ENCODE measurements around the gene DNA2.

DNA2 gene

GRCh38 chr10:68366600-68366999, 105.2 kb downstream of the DNA2 start:
- H3K9me3 ChIP-seq (ENCODE audit: control insufficient read depth in 1 of 2, low read length in 2 of 2) = peaks cover under 1 to 3% of the 10 kb centered on the region in 2 donors
- H3K4me3 ChIP-seq (ENCODE audit: low read depth in 1 of 2, low read length in 2 of 2) = no peak overlapping the region
- H3K36me3 ChIP-seq (ENCODE audit: control insufficient read depth in 1 of 2, insufficient read depth in 2 of 2, low read length in 2 of 2) = peaks cover 3 to 16% of the 10 kb centered on the region in 2 donors
- H3K9ac ChIP-seq (ENCODE audit: low read depth in 1 of 2, low read length in 2 of 2) = no peak overlapping the region
- no peaks in the 10 kb centered on the region for H3K4me1 ChIP-seq (ENCODE audit: control insufficient read depth in 1 of 2, insufficient read depth in 2 of 2, low read length in 2 of 2)
- no peak overlapping the region for H3K27ac ChIP-seq (ENCODE audit: low read depth, low read length)
- H3K27me3 ChIP-seq (ENCODE audit: control insufficient read depth in 1 of 2, insufficient read depth in 2 of 2, low read length in 2 of 2) = no peaks in the 10 kb centered on the region

GRCh38 chr10:68365611-68366010, 106.2 kb downstream of the DNA2 start:
- H3K4me3 ChIP-seq (ENCODE audit: low read depth in 1 of 2, low read length in 2 of 2) = no peak overlapping the region
- no peaks in the 10 kb centered on the region for H3K9me3 ChIP-seq (ENCODE audit: control insufficient read depth in 1 of 2, low read length in 2 of 2)
- H3K27ac ChIP-seq (ENCODE audit: low read depth, low read length) = no peak overlapping the region
- H3K27me3 ChIP-seq (ENCODE audit: control insufficient read depth in 1 of 2, insufficient read depth in 2 of 2, low read length in 2 of 2) = no peaks in the 10 kb centered on the region
- H3K4me1 ChIP-seq (ENCODE audit: control insufficient read depth in 1 of 2, insufficient read depth in 2 of 2, low read length in 2 of 2) = no peaks in the 10 kb centered on the region
- no peak overlapping the region for H3K9ac ChIP-seq (ENCODE audit: low read depth in 1 of 2, low read length in 2 of 2)
- peaks cover 3 to 18% of the 10 kb centered on the region in 2 donors for H3K36me3 ChIP-seq (ENCODE audit: control insufficient read depth in 1 of 2, insufficient read depth in 2 of 2, low read length in 2 of 2)

GRCh38 chr10:68364101-68364886, 107.5 kb downstream of the DNA2 start:
- H3K4me1 ChIP-seq (ENCODE audit: control insufficient read depth in 1 of 2, insufficient read depth in 2 of 2, low read length in 2 of 2) = no peaks in the 10 kb centered on the region
- no peak overlapping the region for H3K27ac ChIP-seq (ENCODE audit: low read depth, low read length)
- H3K36me3 ChIP-seq (ENCODE audit: control insufficient read depth in 1 of 2, insufficient read depth in 2 of 2, low read length in 2 of 2) = peaks cover 3 to 18% of the 10 kb centered on the region in 2 donors
- no peaks in the 10 kb centered on the region for H3K9me3 ChIP-seq (ENCODE audit: control insufficient read depth in 1 of 2, low read length in 2 of 2)
- no peak overlapping the region for H3K4me3 ChIP-seq (ENCODE audit: low read depth in 1 of 2, low read length in 2 of 2)
- no peaks in the 10 kb centered on the region for H3K27me3 ChIP-seq (ENCODE audit: control insufficient read depth in 1 of 2, insufficient read depth in 2 of 2, low read length in 2 of 2)
- no peak overlapping the region for H3K9ac ChIP-seq (ENCODE audit: low read depth in 1 of 2, low read length in 2 of 2)
